GM12878 (cell line): ENCODE data around the gene BAAT. TPM values are rescaled to one million over a fixed set of nuclear protein-coding genes. Genes with fewer than 3 reads are reported as not detected.

Source experiments
- HDGF ChIP-seq: fragments of 450-650 bp; IDR thresholded peaks from 2 replicates; pipeline ENCODE4 v1.6.1; 2016; ENCODE audit warnings: antibody characterized with exemption
- NKRF ChIP-seq: fragments of 450-650 bp; conservative IDR thresholded peaks from 2 replicates; pipeline ENCODE4 v1.6.1; 2017; ENCODE audit warnings: mild to moderate bottlenecking, moderate library complexity
- NR2C1 ChIP-seq: fragments of 450-650 bp; IDR thresholded peaks from 2 replicates; pipeline ENCODE4 v1.6.1; 2017; ENCODE audit warnings: antibody characterized with exemption, mild to moderate bottlenecking, moderate library complexity
- TCF7 ChIP-seq: IDR thresholded peaks from 2 replicates; pipeline ENCODE4 v1.6.1; 2014; ENCODE audit warnings: antibody characterized with exemption, borderline replicate concordance
- ZBTB40 ChIP-seq: fragments of 450-650 bp; IDR thresholded peaks from 2 replicates; pipeline ENCODE4 v1.6.1; 2016; ENCODE audit warnings: mild to moderate bottlenecking, moderate library complexity, borderline replicate concordance
- polyA plus RNA-seq, 11 experiments: library from polyadenylated mRNA; depleted of rRNA in 4 of 11; unstranded in 6 of 11; stranded (reverse) in 5 of 11; fragments of >200 nt; fragmentation: Nextera tagmentation in 4 of 11; fragmentation: Illumina TruSeq in 1 of 11; extraction: Ambion mirVana in 4 of 11; extraction: Trizol in 1 of 11; gene quantifications; 1 replicate in 1 of 11; 2 replicates in 10 of 11; pipeline versions ENCODE4 v1.2.1 to v1.2.3, GENCODE V29; 2011 to 2016; ENCODE audit warnings: inconsistent platforms in 2 of 11, missing spikeins in 2 of 11, low read depth in 1 of 11
- total RNA-seq, 4 experiments: library from RNA; depleted of rRNA in 3 of 4; stranded (reverse); fragments of >200 nt in 3 of 4; fragmentation: Illumina TruSeq in 1 of 4; extraction: Trizol in 1 of 4; gene quantifications; 2 replicates each; pipeline versions ENCODE4 v1.2.1 to v1.2.3, GENCODE V29; 2013 to 2021

Gene BAAT
- total and polyA plus RNA-seq, 10 of the 15 experiments (the other 5 are each of a cell fraction or from before 2014, with no cell fraction given): 0.02 to 0.26 (median 0.06) TPM; not detected in 2

GRCh38 chr9:101409079-101409477 lies 24.3 kb upstream of the BAAT start (continued):
- no peak for TF ChIP-seq ZBTB40
- TF ChIP-seq TCF7: no peak
- no peak for TF ChIP-seq NR2C1
- TF ChIP-seq NKRF: no peak
- TF ChIP-seq HDGF: no peak
